ENCODE measurements around the gene ZNF282. TPM values are rescaled to one million over a fixed set of nuclear protein-coding genes. Genes with fewer than 3 reads are reported as not detected.

The ZNF282 gene
- total RNA-seq, 4 donors from 2014 or later: 5.7 to 14.5 (median 13.1) TPM

DNA sequence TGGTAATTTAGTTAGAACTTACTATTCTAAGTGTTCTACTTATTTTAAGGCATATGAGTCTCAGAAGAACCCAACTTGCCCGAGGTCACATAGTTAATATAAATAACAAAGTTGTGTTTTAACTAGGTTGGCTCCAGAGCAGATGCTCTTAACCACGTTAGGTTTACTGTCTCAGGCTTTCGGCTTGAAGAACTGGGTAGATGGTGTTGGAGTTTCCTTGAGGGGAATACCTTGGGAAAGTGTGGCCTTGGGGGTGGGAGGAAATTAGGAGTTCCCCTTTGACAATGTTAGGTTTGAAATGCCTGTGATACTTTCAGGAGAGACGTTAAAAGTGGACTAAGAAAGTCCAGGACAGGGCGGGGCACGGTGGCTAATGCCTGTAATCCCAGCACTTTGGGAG lies 38.4 kb upstream of the ZNF282 start:
- TF ChIP-seq, protein P1, sequence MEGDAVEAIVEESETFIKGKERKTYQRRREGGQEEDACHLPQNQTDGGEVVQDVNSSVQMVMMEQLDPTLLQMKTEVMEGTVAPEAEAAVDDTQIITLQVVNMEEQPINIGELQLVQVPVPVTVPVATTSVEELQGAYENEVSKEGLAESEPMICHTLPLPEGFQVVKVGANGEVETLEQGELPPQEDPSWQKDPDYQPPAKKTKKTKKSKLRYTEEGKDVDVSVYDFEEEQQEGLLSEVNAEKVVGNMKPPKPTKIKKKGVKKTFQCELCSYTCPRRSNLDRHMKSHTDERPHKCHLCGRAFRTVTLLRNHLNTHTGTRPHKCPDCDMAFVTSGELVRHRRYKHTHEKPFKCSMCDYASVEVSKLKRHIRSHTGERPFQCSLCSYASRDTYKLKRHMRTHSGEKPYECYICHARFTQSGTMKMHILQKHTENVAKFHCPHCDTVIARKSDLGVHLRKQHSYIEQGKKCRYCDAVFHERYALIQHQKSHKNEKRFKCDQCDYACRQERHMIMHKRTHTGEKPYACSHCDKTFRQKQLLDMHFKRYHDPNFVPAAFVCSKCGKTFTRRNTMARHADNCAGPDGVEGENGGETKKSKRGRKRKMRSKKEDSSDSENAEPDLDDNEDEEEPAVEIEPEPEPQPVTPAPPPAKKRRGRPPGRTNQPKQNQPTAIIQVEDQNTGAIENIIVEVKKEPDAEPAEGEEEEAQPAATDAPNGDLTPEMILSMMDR (IDR thresholded peaks at IDR 0.05; ENCODE audit: low read depth): no peak

DNA sequence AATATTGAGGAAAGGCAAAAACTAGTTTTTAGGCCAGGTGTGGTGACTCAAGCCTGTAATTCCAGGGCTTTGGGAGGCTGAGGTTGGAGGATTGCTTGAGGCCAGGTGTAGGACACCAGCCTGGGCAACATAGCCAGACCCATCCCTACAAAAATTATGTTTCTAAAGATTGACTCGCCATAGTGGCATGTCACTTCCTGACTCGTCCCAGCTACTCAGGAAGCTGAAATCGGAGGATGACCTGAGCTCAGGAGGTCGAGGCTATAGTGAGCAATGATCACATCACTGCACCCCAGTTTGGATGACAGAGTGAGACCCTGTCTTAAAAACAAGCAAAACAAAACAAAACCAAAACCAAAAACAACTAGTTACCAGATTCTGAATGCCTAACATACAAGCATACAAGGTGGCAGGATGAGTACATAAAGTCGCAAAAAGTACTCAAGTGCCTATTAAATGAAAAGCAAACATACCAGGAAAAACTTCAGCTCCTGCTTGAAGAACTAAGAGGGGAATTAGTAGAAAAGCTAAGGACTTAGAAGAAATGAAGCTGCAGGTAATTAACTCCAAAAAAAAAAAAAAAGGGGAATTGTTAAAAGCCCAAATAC lies 34.0 kb upstream of the ZNF282 start:
- TF ChIP-seq, protein P1 (IDR thresholded peaks at IDR 0.05; ENCODE audit: low read depth): no peak

DNA sequence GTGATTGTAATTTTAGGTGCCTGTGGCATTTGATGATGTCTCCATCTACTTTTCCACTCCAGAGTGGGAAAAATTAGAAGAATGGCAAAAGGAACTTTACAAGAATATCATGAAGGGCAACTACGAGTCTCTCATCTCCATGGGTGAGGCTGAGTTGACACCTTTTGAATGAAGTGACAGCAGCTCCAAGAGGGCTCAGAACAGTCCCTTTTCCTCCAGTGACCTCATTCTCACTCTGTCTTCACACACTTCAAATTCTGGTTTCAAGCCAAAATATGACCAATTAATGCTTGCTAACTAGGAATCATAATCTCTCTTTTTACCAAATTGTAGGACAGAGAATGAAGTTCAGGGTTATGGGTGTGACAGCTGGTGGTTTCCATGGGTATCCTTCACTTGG lies 29.2 kb upstream of the ZNF282 start:
- TF ChIP-seq, protein P1 (IDR thresholded peaks at IDR 0.05; ENCODE audit: low read depth): no peak

DNA sequence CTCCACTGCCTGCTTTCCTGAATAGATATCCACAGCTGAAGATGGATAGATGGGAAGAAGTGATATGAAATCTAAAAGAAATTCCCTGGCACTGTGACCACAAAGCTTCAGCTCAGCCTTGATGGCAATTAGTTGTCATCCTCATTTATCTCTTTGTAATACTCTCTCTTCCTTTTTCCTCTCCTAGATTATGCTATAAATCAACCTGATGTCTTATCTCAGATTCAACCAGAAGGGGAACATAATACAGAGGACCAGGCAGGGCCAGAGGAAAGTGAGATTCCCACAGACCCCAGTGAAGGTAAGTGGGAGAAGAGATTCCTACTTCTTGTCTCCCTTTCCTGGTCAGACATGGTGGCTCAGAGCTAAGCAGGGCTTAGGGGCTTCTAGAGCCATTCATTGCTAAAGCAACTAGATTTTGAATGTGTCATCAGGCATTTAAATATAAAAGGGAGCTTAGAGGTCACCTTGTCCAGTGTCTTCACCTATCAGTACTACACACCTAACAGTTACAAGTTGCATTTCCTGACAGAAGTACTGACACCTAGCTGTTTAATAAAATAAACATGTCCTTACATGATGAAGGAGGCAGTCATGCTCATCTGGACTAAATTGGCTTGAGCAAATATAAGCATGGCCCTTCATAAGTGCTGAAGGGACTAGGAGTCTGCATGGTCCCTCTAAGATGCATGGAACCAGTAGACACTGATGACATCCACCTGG lies 28.6 kb upstream of the ZNF282 start:
- TF ChIP-seq, protein P1 (IDR thresholded peaks at IDR 0.05; ENCODE audit: low read depth): no peak

DNA sequence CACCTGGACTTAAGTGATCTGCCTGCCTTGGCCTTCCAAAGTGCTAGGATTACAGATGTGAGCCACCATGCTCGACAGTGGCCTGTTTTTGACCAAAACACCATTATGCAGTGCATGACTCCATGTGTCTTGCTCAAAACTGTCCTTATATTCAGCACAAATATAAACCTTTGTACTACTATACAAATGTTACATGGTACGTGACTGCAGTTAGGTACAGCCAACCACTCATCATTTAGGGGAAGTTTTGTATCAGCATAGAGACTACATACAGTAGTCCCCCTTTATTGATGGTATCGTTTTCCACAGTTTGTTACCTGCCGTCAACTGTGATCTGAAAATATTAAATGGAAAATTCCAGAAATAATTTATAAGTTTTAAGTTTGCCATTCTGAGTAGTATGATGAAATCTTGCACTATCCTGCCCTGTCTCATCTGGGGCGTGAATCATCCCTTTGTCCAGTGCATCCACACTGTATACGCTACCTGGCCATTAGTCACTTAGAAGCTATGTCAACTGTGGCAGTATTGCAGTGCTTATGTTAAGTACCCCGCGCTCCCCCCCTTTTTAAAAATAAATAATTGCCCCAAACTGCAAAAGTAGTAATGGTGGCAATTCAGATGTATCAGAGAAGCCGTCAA lies 23.3 kb upstream of the ZNF282 start:
- TF ChIP-seq, protein P1 (IDR thresholded peaks at IDR 0.05; ENCODE audit: low read depth): no peak

DNA sequence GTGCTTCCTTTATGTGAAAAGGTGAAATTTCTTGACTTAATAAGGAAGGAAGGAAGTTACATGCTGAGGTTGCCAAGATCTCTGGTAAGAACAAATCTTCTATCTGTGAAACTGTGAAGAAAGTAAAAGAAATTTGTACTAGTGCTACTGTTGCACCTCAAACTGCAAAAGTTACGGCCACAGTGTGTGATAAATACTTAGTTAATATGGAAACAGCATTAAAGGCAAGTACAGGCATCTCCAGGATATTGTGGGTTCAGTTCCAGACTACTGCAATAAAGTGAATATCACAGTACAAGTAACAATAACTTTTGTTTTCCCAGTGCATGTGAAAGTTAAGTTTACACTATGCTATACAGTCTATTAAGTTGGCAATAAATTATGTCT lies 22.8 kb upstream of the ZNF282 start:
- TF ChIP-seq, protein P1 (IDR thresholded peaks at IDR 0.05; ENCODE audit: low read depth): no peak

DNA sequence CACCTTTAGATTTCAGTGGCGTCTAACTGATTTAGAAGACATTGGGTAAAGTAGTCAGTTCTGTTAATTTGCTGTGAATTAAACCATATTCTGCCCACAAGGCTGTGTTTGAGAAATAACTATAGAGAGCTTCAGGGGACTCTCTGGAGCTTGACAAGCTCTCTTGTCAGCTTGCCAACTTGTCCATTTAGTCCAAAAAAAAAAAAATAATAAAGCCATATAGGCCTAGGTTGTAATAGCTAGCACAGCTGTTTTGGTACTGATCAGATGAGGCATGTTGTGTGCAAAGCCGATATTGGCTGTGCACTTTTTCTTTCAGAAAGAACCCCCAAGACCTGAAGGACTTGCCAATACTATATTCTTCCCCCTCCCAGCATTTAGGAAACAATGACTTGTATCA lies 20.2 kb upstream of the ZNF282 start:
- TF ChIP-seq, protein P1 (IDR thresholded peaks at IDR 0.05; ENCODE audit: low read depth): no peak
